HG03060 (cell line): ENCODE data around the gene OXNAD1.

Source experiments
- ATAC-seq: cut with Tn5 transposase; IDR thresholded peaks from one replicate; pipeline ENCODE4 v1.9.1; 2021; ENCODE audit warnings: low read depth, moderate number of reproducible peaks; ENCODE audit not compliant: unreplicated experiment

The OXNAD1 gene

DNA sequence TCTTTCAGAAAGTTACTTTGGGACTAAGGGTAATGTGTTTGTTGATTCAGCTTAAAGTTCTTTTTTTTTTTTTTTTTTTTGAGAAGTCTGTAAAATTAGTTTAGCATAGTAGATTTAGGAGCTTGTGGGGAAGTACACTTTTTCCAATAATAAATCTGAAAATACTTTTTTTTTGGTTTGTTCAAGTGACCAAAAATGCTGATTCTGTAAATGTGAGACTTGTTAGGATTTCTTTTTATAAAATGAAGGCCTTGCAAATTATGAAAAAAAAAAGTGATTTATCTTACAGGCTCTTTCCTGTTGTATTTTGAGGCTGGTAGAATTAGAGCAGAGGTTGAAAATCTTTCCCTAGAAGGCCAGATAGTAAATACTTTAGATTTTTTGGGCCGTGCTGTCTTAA, 7.6 kb downstream of the OXNAD1 start:
- no peak for ATAC-seq

DNA sequence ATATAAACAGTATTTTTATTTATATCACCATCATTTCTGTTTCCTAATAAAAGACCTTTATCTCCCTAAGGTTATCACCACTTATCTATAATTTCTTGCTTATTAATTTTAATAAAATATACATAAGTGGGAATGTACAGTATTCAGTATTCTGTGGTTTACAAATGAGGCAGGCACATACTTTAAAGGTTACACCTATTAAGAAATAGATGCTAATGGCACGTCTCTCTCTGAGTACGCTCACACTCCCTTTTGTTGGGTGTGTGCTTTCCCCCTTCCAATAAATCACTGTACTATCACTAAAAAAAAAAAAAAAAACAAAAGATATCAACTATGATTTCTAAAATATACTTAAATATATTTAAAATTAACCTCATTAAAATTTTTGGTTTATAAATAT, 8.9 kb downstream of the OXNAD1 start:
- ATAC-seq = no peak

DNA sequence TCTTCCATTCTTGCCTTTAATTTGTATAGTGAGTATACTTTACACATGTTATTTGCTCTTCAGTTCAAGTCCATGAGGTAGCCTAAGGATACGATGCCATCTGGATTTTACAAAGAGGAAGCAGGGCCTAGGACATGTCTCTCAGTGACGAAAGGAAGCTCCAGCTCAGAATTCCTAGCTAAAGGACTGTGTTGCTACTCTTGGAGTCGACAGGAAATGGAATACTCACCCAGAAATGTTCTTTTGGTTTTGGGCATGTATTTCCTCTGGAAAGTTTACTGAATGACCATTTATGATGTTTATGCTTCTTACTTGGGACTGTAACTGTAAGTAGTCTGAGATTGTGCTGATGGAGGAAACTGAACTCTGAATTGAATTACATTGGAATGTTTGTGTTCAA, 12.5 kb downstream of the OXNAD1 start:
- ATAC-seq = no peak

DNA sequence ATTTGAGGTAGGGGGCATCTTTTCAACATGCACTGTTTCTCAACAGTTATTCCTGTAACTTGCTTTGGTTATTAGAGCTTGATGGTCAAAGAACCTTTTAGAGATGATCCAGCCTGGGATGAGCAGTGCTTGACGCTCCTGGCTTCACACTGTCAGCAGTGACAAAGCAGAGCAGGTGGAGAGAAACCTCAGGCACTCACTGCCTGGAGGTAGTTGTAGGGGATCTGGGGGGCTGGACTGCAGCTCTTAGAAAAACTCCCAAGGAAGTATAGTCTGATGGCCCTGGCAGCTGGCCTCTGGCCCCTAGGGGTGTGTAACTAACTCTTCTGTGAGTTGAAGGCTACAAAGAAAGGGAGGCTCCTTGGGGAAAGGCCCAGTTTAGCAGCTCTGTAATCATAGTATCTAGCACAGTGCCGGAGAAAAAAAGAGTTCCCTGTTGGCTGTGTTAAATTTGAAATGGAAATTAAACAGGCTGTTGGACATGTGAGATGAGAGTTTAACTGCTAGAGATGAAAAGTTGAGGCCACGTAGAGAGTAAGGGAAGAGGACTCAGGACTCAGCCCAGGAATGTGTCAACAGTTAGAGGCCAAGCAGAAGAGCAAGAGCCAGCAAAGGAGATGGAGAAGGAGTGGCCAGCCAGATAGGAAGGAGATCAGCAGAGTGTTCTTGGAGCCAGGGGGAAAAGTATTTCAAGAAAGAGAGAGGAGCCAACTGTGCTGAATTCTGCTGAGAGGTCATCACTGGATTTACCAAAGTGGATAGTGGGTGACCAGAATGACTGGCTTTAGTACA, 14.2 kb downstream of the OXNAD1 start:
- ATAC-seq = no peak

DNA sequence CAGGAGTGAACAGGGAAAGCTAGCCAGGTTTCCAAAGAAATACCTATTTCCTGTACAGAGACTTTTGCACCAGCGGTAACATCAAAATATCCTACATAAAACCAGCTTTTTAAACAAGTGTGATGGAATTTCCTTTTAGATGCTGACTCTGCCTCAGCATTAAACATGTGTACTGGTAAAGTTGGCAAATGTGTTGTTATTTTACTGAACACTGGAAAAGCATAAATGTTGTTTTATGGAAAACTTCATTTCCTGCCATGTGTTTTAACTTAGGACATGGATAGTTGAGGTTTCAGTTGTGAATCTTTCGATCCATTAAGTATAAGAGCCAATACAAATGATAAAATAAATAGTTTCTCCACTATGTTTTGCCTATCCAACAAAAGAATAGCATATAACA, 15.7 kb downstream of the OXNAD1 start:
- no peak for ATAC-seq

DNA sequence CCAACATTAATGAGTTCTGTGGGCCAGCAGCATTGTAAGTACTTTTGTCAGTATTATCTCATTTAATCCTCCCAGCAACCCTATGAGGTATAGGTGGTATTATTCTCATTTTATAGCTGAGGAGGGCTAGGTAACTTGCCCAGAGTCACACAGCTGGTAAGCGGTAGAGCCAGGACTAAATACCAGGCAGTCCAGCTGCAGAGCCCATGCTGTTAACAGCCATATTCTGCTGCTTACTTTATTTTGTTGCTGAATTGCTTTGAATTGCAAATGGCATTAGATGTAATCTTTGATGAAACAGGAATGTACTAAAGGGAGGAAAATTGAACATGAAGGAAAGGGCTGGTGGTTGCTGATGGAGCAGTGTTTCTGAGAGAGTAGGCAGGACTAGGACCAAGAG, 19.6 kb downstream of the OXNAD1 start:
- no peak for ATAC-seq

DNA sequence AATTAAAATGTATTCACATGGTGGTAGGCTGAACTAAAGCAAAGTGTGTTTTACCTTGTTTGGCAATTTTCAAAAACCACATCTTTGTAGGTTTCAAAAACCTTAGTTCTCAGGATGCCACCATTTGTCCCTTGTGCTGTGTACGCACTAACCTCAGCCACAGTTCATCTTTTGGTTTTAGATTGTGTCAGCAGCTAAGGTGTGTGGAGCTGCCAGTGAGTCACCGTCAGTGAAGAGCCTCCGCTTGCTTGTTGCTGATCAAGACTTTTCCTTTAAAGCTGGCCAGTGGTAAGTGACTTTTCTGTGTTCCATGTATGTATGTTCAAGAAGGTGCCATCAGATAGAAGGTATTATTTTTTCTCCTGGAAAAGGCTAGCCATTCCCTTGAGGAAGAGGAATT, 21.1 kb downstream of the OXNAD1 start:
- peak; percentile 81 for ATAC-seq

DNA sequence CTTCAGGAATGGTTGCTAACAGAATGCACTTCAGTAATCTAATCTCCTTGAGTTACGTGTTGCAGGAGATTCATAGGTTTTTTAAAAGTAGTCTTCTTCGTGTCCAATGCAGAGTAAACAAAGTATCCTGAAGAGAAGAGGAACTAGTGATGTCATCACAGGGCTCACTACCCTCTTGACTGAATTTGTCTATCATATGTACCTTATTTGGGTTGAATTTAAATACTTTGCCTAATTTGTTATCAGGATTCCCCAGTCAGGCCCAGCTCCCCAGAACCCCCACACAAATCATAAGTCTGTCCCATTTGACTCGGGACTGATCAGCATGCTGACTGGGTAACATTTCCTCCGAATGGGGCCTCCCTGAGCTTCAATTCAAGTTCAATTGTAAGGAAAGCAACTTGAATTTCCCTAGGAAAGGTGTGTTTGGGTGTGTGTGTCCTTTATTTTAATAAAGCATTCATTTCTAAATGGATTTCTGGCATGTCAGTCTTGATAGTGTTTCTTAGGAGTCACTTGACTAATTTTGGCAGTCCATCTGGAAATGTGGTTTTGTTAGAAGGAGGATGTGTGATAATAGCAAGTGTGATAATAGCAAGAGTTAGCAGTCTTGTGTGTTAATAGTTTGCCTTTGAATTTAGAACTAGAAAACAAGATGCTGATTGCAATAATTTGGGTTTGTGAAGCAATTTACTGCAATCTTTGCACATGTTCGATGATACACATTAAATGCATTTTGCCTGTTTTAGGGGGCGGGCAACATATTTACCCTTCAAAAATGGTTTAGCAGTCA, 21.9 kb downstream of the OXNAD1 start:
- ATAC-seq = no peak

DNA sequence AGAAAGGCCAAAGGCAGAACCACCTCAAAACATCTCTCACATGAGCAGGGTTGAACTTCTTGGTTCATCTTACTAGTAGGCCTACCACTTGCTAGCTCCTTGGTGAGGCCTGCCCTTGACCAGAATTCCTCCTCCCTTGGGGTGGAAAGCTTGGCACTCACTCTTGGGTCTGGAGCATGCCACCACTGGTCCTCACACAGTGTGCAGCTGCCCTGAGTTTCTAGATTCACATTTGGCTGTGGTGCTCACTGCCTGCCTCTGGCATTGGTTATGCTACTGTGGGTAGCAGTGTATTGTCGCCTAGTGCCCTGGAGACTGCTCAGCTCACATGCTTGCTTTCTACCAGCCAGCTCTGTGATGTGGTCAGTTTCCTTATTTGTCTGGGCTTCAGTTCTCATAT, 23.7 kb downstream of the OXNAD1 start:
- ATAC-seq = no peak

DNA sequence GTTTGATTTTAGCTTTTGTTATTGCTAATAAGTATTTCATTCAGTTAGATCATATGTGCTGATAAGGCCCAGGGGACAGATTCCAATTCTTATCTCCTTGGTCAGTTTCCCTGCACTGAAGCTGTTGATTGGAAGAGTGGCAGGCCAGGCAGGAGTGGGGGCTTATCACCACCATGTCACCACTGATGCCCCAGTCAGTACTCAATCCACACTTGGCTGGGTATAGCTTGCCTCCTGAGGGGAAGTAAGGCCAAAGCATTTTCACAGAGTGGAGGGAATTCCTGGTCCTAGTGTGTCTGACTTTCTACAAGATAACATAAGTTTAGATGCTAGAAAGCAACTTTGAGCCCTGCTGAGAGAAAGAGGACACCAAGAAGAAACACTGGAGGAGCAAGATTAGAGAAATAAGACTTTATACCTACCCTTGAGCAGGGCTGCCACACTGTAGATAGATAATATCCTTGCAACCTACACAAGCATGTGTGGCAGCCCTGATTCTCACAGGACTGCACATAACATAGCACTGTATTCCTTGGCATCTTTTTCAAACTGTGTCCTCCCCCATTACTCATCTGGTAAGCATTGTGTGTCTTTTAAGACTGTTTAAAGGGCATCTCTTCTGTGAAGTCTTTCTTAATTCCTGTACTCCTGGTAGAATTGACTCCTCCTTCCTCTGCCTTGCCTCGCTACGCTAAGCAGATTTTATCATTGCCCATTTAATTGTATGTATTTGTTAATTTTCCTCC, 24.3 kb downstream of the OXNAD1 start:
- ATAC-seq = no peak

DNA sequence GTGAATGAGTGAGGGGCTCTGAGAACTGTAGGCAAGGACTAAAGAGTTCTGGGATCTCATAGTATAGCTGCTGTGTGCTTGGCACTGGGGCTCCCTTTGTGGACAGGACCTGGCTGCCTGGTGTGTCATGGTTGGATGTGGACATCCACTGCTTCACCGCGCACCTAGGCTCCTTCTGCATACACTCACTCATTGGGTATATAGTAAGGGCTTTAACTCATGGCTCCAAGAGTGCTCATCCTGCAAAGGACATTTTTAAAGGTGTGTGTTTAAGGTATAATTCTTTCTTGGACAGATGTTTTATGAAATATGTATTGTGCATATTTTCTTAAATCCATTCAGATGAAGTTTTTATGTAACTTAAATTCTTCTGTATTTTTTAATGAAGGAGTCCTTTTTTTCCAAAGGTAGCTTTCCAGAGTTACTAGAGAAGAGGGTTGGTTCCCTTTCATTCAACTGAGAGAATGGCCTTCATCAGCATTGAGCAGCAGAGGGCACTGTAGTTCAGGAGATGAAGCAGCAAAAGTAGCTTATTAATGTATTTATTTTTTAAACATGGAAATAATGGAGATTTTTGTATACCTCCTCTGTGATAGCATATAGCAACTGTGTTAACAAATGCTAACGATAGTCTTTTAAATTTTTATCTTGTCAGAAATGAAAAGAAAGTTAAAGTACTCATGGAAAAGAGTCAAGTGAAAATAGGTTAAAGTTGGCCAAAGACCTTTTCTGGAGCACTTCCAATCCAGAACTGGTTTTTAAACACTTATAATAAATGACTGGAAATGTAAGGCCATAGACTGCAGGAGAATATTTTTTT, 25.2 kb downstream of the OXNAD1 start:
- ATAC-seq = no peak

DNA sequence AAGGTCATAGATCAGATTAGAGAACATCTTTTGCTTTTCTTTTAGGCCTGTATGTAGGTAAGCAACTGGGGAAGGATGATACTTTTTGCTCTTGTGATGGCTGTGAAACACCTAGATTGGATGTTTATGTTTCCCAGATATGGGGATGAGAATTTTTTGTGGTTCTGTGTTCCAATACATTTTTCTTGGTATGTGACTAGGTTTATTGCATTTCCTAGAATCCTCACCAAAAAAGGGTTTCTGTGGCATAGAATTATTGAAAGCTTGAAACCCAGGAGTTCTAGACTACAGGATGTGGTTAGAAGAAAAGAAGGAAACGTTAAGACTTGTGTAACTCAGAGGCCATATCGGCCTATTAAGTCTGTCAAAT, 25.8 kb downstream of the OXNAD1 start:
- no peak for ATAC-seq

DNA sequence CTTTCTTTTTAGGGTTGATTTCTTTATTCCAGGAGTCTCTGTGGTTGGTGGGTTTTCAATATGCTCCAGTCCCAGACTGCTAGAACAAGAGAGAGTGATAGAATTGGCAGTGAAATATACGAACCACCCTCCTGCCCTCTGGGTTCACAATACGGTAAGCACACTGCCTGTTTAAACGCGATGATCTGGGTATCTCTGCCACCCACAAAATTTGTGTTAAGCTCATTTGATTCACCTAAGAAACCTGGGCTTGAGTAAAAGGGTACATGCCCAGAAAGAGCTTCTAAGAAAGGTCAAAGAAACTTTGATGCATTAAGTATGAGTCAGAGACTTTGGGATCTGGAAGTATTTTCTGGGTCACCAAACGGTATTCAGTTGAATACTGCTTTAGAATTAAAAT, 29.8 kb downstream of the OXNAD1 start:
- ATAC-seq = no peak

DNA sequence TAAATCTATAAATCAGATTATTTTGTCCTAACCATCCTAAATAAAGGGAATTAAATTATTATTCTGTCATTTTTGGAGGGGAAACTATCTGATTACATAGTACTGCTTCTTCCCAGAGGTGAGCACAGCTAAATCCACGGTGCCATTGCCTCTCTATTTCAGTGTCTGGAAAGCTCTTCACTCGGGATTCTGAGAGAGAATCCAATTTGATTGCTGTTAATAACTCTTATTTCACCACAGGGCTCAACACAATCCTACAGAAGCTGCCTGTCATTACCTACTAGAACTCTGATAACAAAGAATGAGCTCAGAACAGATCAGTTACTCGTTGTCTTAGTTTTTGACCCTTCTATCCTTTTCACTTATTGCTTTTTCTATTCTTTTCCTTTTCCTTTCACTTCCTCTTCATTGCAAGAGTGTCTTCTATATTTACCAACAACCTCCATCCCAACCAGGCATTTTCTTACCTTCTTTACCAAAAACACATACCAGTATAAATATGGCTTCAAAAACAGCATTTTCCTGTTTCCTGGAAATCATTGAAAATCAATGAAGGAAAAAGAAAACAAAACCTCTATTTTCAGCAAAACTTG, 30.4 kb downstream of the OXNAD1 start:
- no peak for ATAC-seq

DNA sequence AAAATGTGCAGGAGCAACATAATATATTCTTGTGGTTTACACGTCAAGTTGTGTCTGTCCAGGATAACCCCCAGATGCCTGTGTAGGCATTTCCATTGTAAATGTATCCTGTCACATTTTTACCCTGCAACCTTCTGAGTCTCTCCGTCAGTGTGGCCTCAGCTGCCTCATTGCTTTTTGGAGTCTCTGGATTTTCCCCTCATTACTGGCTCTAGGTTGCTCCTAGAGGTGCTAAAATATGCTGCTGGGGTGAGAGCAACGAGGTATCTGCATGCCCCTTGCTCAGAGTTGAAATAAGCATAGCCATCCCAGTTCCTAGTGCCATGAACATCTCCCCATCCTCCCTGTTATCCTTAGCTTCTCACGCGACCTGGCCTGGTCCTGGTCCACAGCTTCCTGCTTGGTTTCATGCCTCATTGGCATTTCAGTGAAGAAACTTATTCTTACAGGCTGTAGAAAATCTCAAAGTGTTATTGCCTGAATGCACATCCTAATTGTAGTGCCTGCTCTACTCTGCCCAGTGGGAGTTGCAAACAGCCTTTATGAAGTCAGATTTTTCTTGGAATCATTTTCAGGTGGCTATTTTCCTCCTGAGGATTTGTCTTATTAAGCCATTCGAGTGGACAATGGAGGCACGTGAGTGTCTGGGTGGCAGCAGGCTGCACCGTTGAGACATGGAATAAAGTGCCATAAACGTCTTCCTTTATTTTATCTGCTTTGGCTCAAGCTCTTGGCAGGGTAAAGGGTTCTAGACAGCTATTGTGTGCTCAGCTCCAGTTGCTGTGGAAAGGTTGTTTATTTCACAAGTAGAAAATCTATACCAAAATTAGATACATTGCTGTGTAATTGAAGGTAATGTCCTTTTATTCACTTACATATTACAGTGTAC, 33.2 kb downstream of the OXNAD1 start:
- no peak for ATAC-seq

DNA sequence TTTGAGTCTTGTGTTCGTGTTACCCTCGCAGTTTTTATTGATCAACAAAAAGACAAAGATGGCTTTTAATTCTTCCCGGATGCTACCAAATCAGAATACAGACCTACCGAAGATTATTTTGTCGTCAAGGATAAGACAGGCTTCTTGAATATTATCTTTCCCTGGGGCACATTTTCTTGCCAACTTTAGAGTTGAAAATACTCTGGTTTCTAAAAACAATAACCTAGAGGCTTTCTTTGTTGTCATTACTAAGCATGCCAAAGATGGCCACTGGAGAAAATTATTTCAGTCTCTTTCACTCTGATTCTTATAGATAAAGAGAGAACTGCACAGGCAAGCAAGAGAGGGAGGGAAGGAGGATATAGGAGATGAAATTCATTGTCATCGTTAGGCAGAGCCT, 33.9 kb downstream of the OXNAD1 start:
- ATAC-seq = no peak

DNA sequence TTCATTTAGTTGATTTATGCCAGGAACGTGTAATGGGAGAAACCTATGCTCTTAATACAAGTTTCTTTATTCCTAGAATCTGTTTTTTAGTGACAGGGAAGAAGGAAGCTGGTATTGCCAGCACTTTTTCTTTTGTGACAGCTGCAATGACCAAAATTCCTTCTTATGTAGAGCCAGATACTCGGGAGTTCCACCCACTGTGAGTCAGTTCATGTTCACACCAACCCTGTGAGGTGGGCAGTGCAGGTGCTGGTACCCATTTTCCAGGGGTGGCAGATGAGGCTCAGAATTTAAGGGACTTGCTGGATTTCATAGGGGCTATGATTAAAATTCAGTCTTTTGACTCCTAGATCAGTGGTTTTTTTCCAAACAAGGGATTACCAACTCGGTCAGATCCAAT, 34.7 kb downstream of the OXNAD1 start:
- ATAC-seq = no peak

DNA sequence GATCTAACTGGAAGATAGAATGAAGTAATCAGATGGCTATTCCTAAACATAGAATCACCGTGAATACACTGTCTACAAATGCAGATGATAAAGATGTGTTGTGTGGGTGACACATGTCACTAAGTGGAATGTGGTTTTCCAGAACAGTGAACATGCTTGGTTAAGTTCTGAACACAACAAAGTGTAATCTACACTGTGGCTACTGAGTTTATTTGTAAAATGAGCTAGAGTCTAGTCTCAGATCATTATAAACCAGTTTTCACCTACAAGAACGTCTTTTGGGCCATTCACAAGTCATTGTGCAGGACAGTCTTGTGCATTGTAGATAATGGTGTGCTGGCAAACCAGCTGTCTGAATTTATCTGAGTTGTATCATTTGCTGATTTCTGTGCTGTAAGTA, 35.3 kb downstream of the OXNAD1 start:
- no peak for ATAC-seq

DNA sequence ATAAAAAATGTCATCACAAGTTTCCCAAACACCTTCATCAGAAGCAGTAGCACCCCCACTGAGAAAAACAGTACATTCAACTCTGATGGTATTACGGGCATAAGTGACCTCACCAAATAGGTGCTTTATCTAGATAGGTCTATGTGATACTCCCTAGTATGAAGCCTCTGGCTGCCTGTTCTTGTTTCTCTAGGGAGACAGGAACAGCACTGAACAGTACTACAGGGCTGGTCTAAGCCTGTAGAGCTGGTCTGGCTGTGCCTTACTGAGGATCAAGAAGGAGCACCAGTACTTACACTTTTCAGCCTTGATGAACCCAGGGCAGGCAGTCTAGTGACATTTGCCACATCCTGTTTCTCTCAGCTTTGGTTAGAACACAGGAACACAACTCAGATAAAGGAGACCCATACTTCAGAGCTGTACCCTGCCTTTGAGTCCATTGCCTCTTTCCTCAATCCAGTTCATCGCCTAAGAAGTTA, 35.9 kb downstream of the OXNAD1 start:
- no peak for ATAC-seq
